Liver (tissue), 9 donors: Measurements from ENCODE around the gene POLE3. TPM values are rescaled to one million over a fixed set of nuclear protein-coding genes. Genes with fewer than 3 reads are reported as not detected.
"Not testable (repeated sequence)": the region's sequence is repeated elsewhere in the genome, so short reads cannot be mapped to it uniquely, and the experiment has no call there.

Experiments used
- DNase-seq: peaks from one replicate; pipeline ENCODE4 v3.0.0-alpha.2; 2017; ENCODE audit warnings: low spot score
- H3K27ac ChIP-seq, 2 donors: one replicate each; pipeline ENCODE4 v1.7.0; 2013; ENCODE audit warnings: inconsistent platforms in 2 of 2, low read length in 2 of 2, control low read depth in 1 of 2, low read depth in 1 of 2, mild to moderate bottlenecking in 1 of 2
- H3K27me3 ChIP-seq, 4 donors: one replicate each; pipeline versions ENCODE4 v1.6.1 to v1.7.0; 2013; ENCODE audit warnings: low read length in 3 of 4, inconsistent platforms in 1 of 4, mild to moderate bottlenecking in 1 of 4, moderate library complexity in 1 of 4; ENCODE audit not compliant: control insufficient read depth in 4 of 4, insufficient read depth in 4 of 4
- H3K36me3 ChIP-seq, 4 donors: one replicate each; pipeline versions ENCODE4 v1.6.1 to v1.7.0; 2013; ENCODE audit warnings: low read length in 3 of 4, mild to moderate bottlenecking in 3 of 4, low read depth in 1 of 4, moderate library complexity in 1 of 4; ENCODE audit not compliant: control insufficient read depth in 4 of 4, insufficient read depth in 3 of 4
- H3K4me1 ChIP-seq, 4 donors: one replicate each; pipeline versions ENCODE4 v1.6.1 to v1.7.0; 2013; ENCODE audit warnings: low read length in 3 of 4, mild to moderate bottlenecking in 3 of 4, moderate library complexity in 1 of 4; ENCODE audit not compliant: control insufficient read depth in 4 of 4, insufficient read depth in 4 of 4
- H3K4me3 ChIP-seq, 3 donors: one replicate each; pipeline versions ENCODE4 v1.6.1 to v1.7.0; 2013; ENCODE audit warnings: low read length in 3 of 3, control low read depth in 1 of 3, low read depth in 1 of 3, mild to moderate bottlenecking in 1 of 3
- H3K9ac ChIP-seq, 2 donors: one replicate each; pipeline ENCODE4 v1.7.0; 2013; ENCODE audit warnings: low read length in 2 of 2, mild to moderate bottlenecking in 2 of 2, moderate library complexity in 2 of 2, control low read depth in 1 of 2, low read depth in 1 of 2
- H3K9me3 ChIP-seq, 4 donors: one replicate each; pipeline versions ENCODE4 v1.6.1 to v1.7.0; 2013; ENCODE audit warnings: low read length in 3 of 4; ENCODE audit not compliant: control insufficient read depth in 4 of 4
- ATF3 ChIP-seq: IDR thresholded peaks from 2 replicates; pipeline ENCODE4 v1.6.1; 2016; ENCODE audit warnings: antibody characterized with exemption
- CTCF ChIP-seq: fragments of 150-350 bp; IDR thresholded peaks from 2 replicates; pipeline ENCODE4 v1.5.1; 2017; ENCODE audit warnings: improper control_type of control experiment, low read depth, low read length; ENCODE audit not compliant: missing input control
- FOXA1 ChIP-seq: IDR thresholded peaks from 2 replicates; pipeline ENCODE4 v1.6.1; 2016; ENCODE audit warnings: antibody characterized with exemption
- FOXA2 ChIP-seq: IDR thresholded peaks from 2 replicates; pipeline ENCODE4 v1.6.1; 2016; ENCODE audit warnings: antibody characterized with exemption
- GABPA ChIP-seq, 2 donors: IDR thresholded peaks in 1 of 2; conservative IDR thresholded peaks in 1 of 2; 2 replicates each; pipeline ENCODE4 v1.6.1; 2016; ENCODE audit warnings: antibody characterized with exemption in 2 of 2, mild to moderate bottlenecking in 1 of 2, moderate library complexity in 1 of 2
- HNF4A ChIP-seq, 2 donors: conservative IDR thresholded peaks; 2 replicates each; pipeline ENCODE4 v1.6.1; 2016; ENCODE audit warnings: antibody characterized with exemption in 2 of 2, mild to moderate bottlenecking in 2 of 2
- HNF4G ChIP-seq: IDR thresholded peaks from 2 replicates; pipeline ENCODE4 v1.6.1; 2016; ENCODE audit warnings: antibody characterized with exemption
- JUND ChIP-seq, 2 donors: IDR thresholded peaks; 2 replicates each; pipeline ENCODE4 v1.6.1; 2016; ENCODE audit warnings: antibody characterized with exemption in 2 of 2
- MAX ChIP-seq: IDR thresholded peaks from 2 replicates; pipeline ENCODE4 v1.6.1; 2016; ENCODE audit warnings: antibody characterized with exemption
- NR2F2 ChIP-seq: IDR thresholded peaks from 2 replicates; pipeline ENCODE4 v1.6.1; 2016; ENCODE audit warnings: antibody characterized with exemption
- RAD21 ChIP-seq, 2 donors: IDR thresholded peaks; 2 replicates each; pipeline ENCODE4 v1.6.1; 2016; ENCODE audit warnings: antibody characterized with exemption in 2 of 2, mild to moderate bottlenecking in 2 of 2
- SP1 ChIP-seq: IDR thresholded peaks from 2 replicates; pipeline ENCODE4 v1.6.1; 2018; ENCODE audit warnings: antibody characterized with exemption, mild to moderate bottlenecking
- ZBTB33 ChIP-seq: IDR thresholded peaks from 2 replicates; pipeline ENCODE4 v1.6.1; 2016; ENCODE audit warnings: antibody characterized with exemption
- WGBS: extraction: QIAGEN DNeasy Blood & Tissue Kit; methylation state at CpG from one replicate; pipeline ENCODE4 v1.1.7; 2013; 5-methylcytosine and 5-hydroxymethylcytosine counted together
- polyA plus RNA-seq, 2 donors: library from polyadenylated mRNA; stranded (reverse) in 1 of 2; unstranded in 1 of 2; fragments of 200-250 nt in 1 of 2; fragments of >200 nt in 1 of 2; fragmentation: Nextera tagmentation in 1 of 2; extraction: Ambion mirVana in 1 of 2; gene quantifications; one replicate each; pipeline versions ENCODE4 v1.2.1 to v1.2.3, GENCODE V29; 2013 to 2015
- total RNA-seq, 2 donors: library from RNA; depleted of rRNA; stranded (reverse); fragments of >200 nt; gene quantifications; one replicate each; pipeline ENCODE4 v1.2.3, GENCODE V29; 2014
- donor health status: healthy.
- donor health status: healthy.
- donor health status: healthy.
- donor health status: healthy.
- donor health status: healthy.

POLE3 gene
- total and polyA plus RNA-seq, 4 donors: 15.7 to 27.5 (median 22.8) TPM

- H3K9ac ChIP-seq, H3K4me3 ChIP-seq, H3K9me3 ChIP-seq, DNase-seq, H3K27ac ChIP-seq, H3K27me3 ChIP-seq: not testable (repeated sequence)
- Histone ChIP-seq H3K36me3 (peaks cover 0 to 13% (median 4%) of the 10 kb centered on the region in 4 donors), H3K4me1 (peaks cover 0 to 35% (median 23%) of the 10 kb centered on the region in 4 donors)
- TF ChIP-seq HNF4A (conservative IDR thresholded peaks at IDR 0.05) (peak in 1 of 2 donors; percentile 5), RAD21 (IDR thresholded peaks at IDR 0.05) (peak; percentile 89), FOXA2 (peak; percentile 42), CTCF (peak; percentile 77)
- 27% methylated on average over 7 of the region's 7 CpGs for WGBS
Observed at GRCh38 chr9:113406873-113407511, 3.5 kb downstream of the POLE3 start.

- H3K9me3 ChIP-seq, H3K27me3 ChIP-seq, DNase-seq, H3K4me3 ChIP-seq, H3K9ac ChIP-seq, H3K27ac ChIP-seq: not testable (repeated sequence)
- peaks cover 0 to 37% (median 23%) of the 10 kb centered on the region in 4 donors for H3K4me1 ChIP-seq
- 85% methylated on average over 9 of the region's 9 CpGs for WGBS
- H3K36me3 ChIP-seq: peaks cover 0 to 13% (median 4%) of the 10 kb centered on the region in 4 donors
Observed at GRCh38 chr9:113406353-113406752, 4.1 kb downstream of the POLE3 start.

- Histone ChIP-seq H3K4me1 (peaks cover 5 to 44% (median 32%) of the 10 kb centered on the region in 4 donors), H3K27me3 (no peaks in the 10 kb centered on the region), H3K27ac (no peak overlapping the region), H3K4me3 (no peak overlapping the region), H3K36me3 (peaks cover 0 to 10% (median 3%) of the 10 kb centered on the region in 4 donors), H3K9ac (peak overlapping the region in 1 of 2 donors; percentile 31), H3K9me3 (no peaks in the 10 kb centered on the region)
- no peak for DNase-seq
- 57% methylated on average over 2 of the region's 2 CpGs for WGBS
- TF ChIP-seq GABPA (IDR thresholded peaks at IDR 0.05 in 1 of 2, conservative IDR thresholded peaks at IDR 0.05 in 1 of 2) (no peak), JUND (IDR thresholded peaks at IDR 0.05) (no peak), RAD21 (IDR thresholded peaks at IDR 0.05) (peak in 1 of 2 donors; percentile 26), HNF4A (conservative IDR thresholded peaks at IDR 0.05) (peak in 1 of 2 donors; percentile 30)
Observed at GRCh38 chr9:113403646-113404045, 6.8 kb downstream of the POLE3 start.

GRCh38 chr9:113401027-113401792 lies 9.3 kb downstream of the POLE3 start, which contains the start of gene ALAD:
TSS of gene ALAD (minus strand) at chr9:113401284. CDS start at chr9:113393559, 7,725 bp downstream.
- Histone ChIP-seq H3K27me3 (no peaks in the 10 kb centered on the region), H3K9ac (peak within 1 kb of the TSS; percentile 75 to 76), H3K36me3 (no peaks in the 10 kb centered on the region), H3K9me3 (no peaks in the 10 kb centered on the region), H3K4me1 (peaks cover 10 to 57% (median 51%) of the 10 kb centered on the region in 4 donors), H3K27ac (peak within 1 kb of the TSS; percentile 72 to 77), H3K4me3 (peak within 1 kb of the TSS; percentile 93 to 96 (median 94))
- WGBS: 3% methylated on average over 50 of the region's 50 CpGs
- DNase-seq: peak; percentile 99
- TF ChIP-seq FOXA2 (peak; percentile 63), GABPA (IDR thresholded peaks at IDR 0.05 in 1 of 2, conservative IDR thresholded peaks at IDR 0.05 in 1 of 2) (peak in 1 of 2 donors; percentile 80), ATF3 (no peak), MAX (peak; percentile 65), NR2F2 (no peak), JUND (IDR thresholded peaks at IDR 0.05) (peak in 1 of 2 donors; percentile 56), SP1 (peak; percentile 89), FOXA1 (peak; percentile 90), HNF4G (no peak), HNF4A (conservative IDR thresholded peaks at IDR 0.05) (peak; percentile 34 to 42), ZBTB33 (no peak), RAD21 (IDR thresholded peaks at IDR 0.05) (peak; percentile 83 to 96)
